ENCODE measurements around the gene IQSEC1. TPM values are rescaled to one million over a fixed set of nuclear protein-coding genes. Genes with fewer than 3 reads are reported as not detected.

The IQSEC1 gene
- polyA plus RNA-seq, 3 donors, result 17.7 to 61.7 (median 30.3) TPM

- peaks cover 0 to 3% (median 0%) of the 10 kb centered on the region in 7 donors for H3K9me3 Mint-ChIP-seq
- Histone ChIP-seq H4K20me1 (ENCODE audit: insufficient read depth, low read length) (no peaks in the 10 kb centered on the region), H3K4me1 (ENCODE audit: control insufficient read depth in 1 of 2, insufficient read depth in 2 of 2, low read length in 2 of 2) (peaks cover 8 to 16% of the 10 kb centered on the region in 2 donors)
Observed at GRCh38 chr3:13064159-13064868, 8.9 kb downstream of the IQSEC1 start.

GRCh38 chr3:13063225-13063624, 10.0 kb downstream of the IQSEC1 start:
- Histone ChIP-seq H3K27ac (ENCODE audit: low read depth in 1 of 2, low read length in 2 of 2) (no peak overlapping the region), H3K9ac (ENCODE audit: insufficient read depth, low read length, poor library complexity, severe bottlenecking) (no peak overlapping the region), H3K9me3 (replicated peaks in 1 of 2; ENCODE audit: control insufficient read depth in 1 of 2, insufficient read depth in 1 of 2, low read length in 2 of 2) (no peaks in the 10 kb centered on the region), H3K36me3 (replicated peaks in 1 of 2; ENCODE audit: control insufficient read depth in 1 of 2, insufficient read depth in 2 of 2, low read length in 2 of 2) (no peaks in the 10 kb centered on the region), H3K4me1 (ENCODE audit: control insufficient read depth in 1 of 2, insufficient read depth in 2 of 2, low read length in 2 of 2) (peaks cover 0 to 8% of the 10 kb centered on the region in 2 donors), H2AFZ (ENCODE audit: insufficient read depth, low read depth, low read length, poor library complexity, severe bottlenecking) (no peak overlapping the region), H3K4me2 (replicated peaks; ENCODE audit: extremely low read depth, low read length, poor library complexity, severe bottlenecking) (no peak overlapping the region), H3K4me3 (replicated peaks in 1 of 3; ENCODE audit: low read depth in 2 of 3, low read length in 3 of 3) (no peak overlapping the region), H3K79me2 (ENCODE audit: insufficient read depth, low read length) (no peaks in the 10 kb centered on the region), H4K20me1 (ENCODE audit: insufficient read depth, low read length) (no peaks in the 10 kb centered on the region), H3K27me3 (ENCODE audit: control insufficient read depth in 2 of 2, insufficient read depth in 2 of 2, low read length in 2 of 2) (peaks cover 0 to 2% of the 10 kb centered on the region in 2 donors)
- peak overlapping the region in 1 of 7 donors; percentile 13 for H3K27ac Mint-ChIP-seq
- no peak for TF ChIP-seq CTCF (IDR thresholded peaks at IDR 0.05)
- H3K4me1 Mint-ChIP-seq, result peaks cover 15% of the 10 kb centered on the region
- H3K4me3 Mint-ChIP-seq, result no peak overlapping the region
- no peaks in the 10 kb centered on the region for H3K36me3 Mint-ChIP-seq
- 100% methylated on average over 3 of the region's 3 CpGs for WGBS (ENCODE audit: insufficient coverage)
- DNase-seq, result no peak
- peaks cover 4 to 12% (median 6%) of the 10 kb centered on the region in 3 donors for H3K27me3 Mint-ChIP-seq (ENCODE audit: low read depth in 3 of 3)
- H3K9me3 Mint-ChIP-seq, result peaks cover 0 to 1% (median 0%) of the 10 kb centered on the region in 7 donors
- intact Hi-C loops (cut with micrococcal nuclease), result no loop called here

More at GRCh38 chr3:13064159-13064868, 8.9 kb downstream of the IQSEC1 start:
- 80% methylated on average over 7 of the region's 12 CpGs for WGBS (ENCODE audit: insufficient coverage)
- Histone ChIP-seq H3K4me2 (replicated peaks; ENCODE audit: extremely low read depth, low read length, poor library complexity, severe bottlenecking) (no peak overlapping the region), H3K79me2 (ENCODE audit: insufficient read depth, low read length) (no peaks in the 10 kb centered on the region), H3K9me3 (replicated peaks in 1 of 2; ENCODE audit: control insufficient read depth in 1 of 2, insufficient read depth in 1 of 2, low read length in 2 of 2) (no peaks in the 10 kb centered on the region), H3K4me3 (replicated peaks in 1 of 3; ENCODE audit: low read depth in 2 of 3, low read length in 3 of 3) (no peak overlapping the region), H3K36me3 (replicated peaks in 1 of 2; ENCODE audit: control insufficient read depth in 1 of 2, insufficient read depth in 2 of 2, low read length in 2 of 2) (no peaks in the 10 kb centered on the region), H3K27me3 (ENCODE audit: control insufficient read depth in 2 of 2, insufficient read depth in 2 of 2, low read length in 2 of 2) (peaks cover 0 to 2% of the 10 kb centered on the region in 2 donors), H3K27ac (ENCODE audit: low read depth in 1 of 2, low read length in 2 of 2) (no peak overlapping the region), H3K9ac (ENCODE audit: insufficient read depth, low read length, poor library complexity, severe bottlenecking) (no peak overlapping the region), H2AFZ (ENCODE audit: insufficient read depth, low read depth, low read length, poor library complexity, severe bottlenecking) (no peak overlapping the region)
- intact Hi-C loops (cut with micrococcal nuclease), result no loop called here
- peaks cover 3 to 13% (median 4%) of the 10 kb centered on the region in 3 donors for H3K27me3 Mint-ChIP-seq (ENCODE audit: low read depth in 3 of 3)
- no peak for TF ChIP-seq CTCF (IDR thresholded peaks at IDR 0.05)
- no peak overlapping the region for H3K27ac Mint-ChIP-seq
- peaks cover 0 to 4% of the 10 kb centered on the region in 2 donors for H3K36me3 Mint-ChIP-seq
- peaks cover 24% of the 10 kb centered on the region for H3K4me1 Mint-ChIP-seq
- H3K4me3 Mint-ChIP-seq, result no peak overlapping the region
- DNase-seq, result no peak
